ENCODE measurements around the gene PKHD1.
"Not testable (repeated sequence)": the region's sequence is repeated elsewhere in the genome, so short reads cannot be mapped to it uniquely, and the experiment has no call there.

Gene PKHD1

GRCh38 chr6:51983564-51983963 lies 103.8 kb downstream of the PKHD1 start:
- DNase-seq = no peak

- DNase-seq = not testable (repeated sequence)
Observed at GRCh38 chr6:51982695-51983094, 104.7 kb downstream of the PKHD1 start.

GRCh38 chr6:51976374-51976773 lies 111.0 kb downstream of the PKHD1 start:
- DNase-seq = no peak

- no peak for DNase-seq
Observed at GRCh38 chr6:51972659-51973058, 114.8 kb downstream of the PKHD1 start.

- no peak for DNase-seq
Observed at GRCh38 chr6:51968265-51968664, 119.1 kb downstream of the PKHD1 start.

- DNase-seq = no peak
Observed at GRCh38 chr6:51965222-51965801, 122.1 kb downstream of the PKHD1 start.

- no peak for DNase-seq
Observed at GRCh38 chr6:51963980-51964379, 123.4 kb downstream of the PKHD1 start.

GRCh38 chr6:51962354-51962753 lies 125.1 kb downstream of the PKHD1 start:
- no peak for DNase-seq

GRCh38 chr6:51960419-51960818 lies 127.0 kb downstream of the PKHD1 start:
- no peak for DNase-seq

DNA sequence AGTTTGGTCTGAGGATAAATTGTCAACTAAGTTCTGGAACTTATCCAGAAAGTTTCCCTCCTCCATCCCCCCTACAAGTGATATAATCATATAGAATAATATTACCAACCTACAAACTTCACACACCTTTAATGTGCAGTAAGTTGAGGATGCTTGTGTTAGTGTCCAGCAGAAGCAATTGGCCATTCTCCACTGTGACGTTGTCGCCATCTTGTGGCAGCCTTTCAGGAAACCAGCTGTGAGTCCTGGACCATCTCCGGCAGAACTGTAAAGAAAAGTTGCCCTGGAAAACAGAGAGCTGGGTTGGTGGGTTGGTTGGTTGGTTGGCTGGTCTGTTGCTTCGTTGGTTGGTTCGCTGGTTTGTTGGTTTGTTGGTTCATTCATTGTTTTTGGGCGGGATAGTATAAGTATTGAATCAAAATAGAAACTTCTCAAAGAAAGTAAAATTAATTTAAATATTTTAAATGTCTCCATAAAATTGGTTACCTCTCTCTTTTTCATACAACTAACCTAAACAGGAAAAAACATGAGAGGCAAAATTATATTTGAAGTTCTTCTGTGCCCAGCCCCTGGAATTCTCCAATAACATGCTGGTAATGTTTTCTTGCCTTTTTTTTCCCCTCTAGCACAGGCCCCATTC lies 127.5 kb downstream of the PKHD1 start:
- DNase-seq = peak; percentile 7

DNA sequence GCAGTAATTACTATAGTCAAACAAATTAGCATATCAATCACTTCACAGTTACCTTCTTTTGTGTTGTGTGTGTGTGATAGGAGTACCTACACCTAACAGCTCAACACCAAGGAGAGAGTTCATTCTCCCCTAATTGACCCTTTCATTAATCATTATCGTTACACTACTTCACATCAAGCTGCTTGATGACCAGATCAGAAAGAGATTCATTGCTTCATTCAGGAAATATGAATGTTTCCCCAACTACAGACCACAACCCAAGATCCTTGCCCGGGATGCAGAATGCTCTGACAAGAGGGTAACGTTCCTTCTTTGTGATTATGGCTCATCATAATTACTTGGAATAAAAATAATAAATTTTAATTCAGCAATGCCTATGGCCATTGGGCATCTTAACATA lies 132.7 kb downstream of the PKHD1 start:
- no peak for DNase-seq

DNA sequence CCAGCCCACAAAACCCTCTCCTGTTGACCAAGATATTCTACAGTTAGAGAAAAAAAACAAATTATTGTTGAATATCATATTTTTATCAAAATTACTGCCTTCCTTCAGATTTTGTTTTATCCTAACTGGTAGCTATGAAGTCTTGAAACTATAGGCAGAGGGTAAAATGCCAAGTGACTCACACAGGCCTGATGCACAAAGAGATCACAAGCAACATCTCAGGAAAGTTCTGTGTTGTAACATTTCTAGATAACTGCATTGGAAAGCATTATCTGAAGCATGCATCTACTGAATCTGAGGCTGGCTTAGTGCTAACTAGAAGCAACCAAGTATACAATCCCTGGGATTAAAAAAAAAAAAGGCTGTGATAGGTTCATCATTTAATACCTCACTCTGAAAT lies 134.2 kb downstream of the PKHD1 start:
- DNase-seq = no peak

DNA sequence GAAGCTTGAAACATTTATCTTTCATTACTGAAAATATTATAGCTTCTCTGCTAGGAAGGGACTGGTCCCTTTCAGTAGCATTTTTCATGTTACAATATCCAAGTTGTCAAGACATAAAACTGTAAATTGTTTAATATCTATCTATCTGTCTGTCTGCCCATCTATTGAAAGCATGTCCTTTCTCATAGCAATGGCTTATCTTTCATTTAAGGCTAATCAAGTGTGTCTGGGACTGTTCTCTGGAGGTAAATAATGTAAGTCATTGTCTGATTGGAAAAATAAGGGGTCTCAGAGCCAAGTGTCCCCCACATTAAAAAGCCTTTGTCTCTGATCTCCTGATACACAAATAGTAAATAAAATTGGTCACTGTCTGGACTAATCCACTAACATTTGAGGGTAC lies 135.5 kb downstream of the PKHD1 start:
- no peak for DNase-seq

DNA sequence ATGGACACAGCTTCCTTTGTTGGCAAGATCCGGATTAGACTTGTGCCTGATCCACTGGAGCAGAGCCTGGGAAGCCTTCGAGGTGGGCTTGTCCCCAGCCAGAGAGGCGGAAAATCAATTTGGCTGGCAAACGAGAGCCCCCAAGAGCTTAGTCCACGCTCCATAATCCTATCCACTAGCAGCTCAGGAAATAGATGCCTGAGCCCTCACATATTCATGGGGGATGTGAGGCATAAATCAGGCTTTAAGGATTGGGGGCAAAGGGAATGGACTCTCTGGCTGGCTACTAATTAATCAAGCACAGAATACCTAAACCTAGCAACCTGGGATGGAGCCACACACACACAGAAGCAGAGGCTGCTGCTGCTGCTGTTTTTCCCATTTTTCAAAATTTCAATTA lies 137.9 kb downstream of the PKHD1 start:
- no peak for DNase-seq

- not testable (repeated sequence) for DNase-seq
Observed at GRCh38 chr6:51939695-51940094, 147.7 kb downstream of the PKHD1 start.

DNA sequence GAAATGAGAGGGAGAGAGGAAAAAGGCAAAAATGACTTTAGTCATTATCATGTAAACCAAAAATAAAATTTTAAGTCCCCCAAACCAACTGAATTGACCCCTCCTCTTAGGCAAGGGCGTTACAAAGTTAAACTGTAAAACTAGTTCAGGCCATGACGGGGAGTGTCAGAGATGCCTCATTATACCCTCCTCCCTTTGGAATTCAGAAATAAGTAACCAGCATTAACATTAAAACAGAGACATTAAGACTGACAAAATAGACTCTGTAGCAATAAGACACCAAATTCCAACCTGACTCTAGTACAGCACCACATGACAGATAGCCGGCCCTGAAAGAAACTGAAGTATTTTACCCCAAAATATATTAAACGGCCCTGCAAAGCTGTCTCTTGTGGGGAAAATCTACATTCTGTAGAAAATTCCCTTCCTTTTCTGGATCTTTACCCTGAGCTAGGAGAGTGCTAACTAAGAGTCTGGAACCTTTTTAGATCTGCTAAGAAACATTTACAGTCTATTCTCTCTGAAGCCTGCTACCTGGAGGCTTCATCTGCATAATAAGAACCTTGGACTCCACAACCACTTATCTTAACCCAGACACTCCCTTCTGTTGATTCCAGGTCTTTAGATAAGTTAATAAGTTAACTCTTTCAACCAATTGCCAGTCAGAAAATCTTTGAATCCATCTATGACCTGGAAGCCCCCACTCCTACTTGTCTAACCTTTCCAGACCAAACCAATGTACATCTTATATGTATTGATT lies 150.7 kb downstream of the PKHD1 start:
- DNase-seq = no peak

GRCh38 chr6:51934098-51934497 lies 153.3 kb downstream of the PKHD1 start:
- DNase-seq = no peak

GRCh38 chr6:51932956-51933355 lies 154.5 kb downstream of the PKHD1 start:
- DNase-seq = no peak

DNA sequence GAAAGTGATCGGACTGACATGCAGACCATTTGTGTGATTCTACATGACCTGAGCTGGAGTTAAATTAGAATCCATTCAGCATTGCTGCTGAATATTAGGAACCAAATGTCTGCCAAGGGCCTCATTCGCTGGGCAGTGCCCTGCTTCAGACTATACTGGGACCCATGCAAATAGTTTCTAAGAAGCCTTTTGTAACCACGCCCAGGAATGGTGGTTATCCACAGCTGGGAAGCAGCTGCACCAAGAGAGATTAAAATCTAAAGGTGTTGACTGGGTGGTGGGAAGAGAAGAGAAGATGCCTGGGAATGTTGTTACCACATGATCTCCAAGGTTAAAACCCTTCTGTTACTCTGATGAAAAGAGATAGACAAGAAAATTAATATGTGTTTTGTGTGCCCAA lies 156.8 kb downstream of the PKHD1 start:
- no peak for DNase-seq

- DNase-seq = no peak
Observed at GRCh38 chr6:51929934-51930574, 157.4 kb downstream of the PKHD1 start.

- DNase-seq = no peak
Observed at GRCh38 chr6:51928320-51928719, 159.1 kb downstream of the PKHD1 start.

- DNase-seq = no peak
Observed at GRCh38 chr6:51927450-51927849, 160.0 kb downstream of the PKHD1 start.

GRCh38 chr6:51926125-51926524 lies 161.3 kb downstream of the PKHD1 start:
- no peak for DNase-seq

DNA sequence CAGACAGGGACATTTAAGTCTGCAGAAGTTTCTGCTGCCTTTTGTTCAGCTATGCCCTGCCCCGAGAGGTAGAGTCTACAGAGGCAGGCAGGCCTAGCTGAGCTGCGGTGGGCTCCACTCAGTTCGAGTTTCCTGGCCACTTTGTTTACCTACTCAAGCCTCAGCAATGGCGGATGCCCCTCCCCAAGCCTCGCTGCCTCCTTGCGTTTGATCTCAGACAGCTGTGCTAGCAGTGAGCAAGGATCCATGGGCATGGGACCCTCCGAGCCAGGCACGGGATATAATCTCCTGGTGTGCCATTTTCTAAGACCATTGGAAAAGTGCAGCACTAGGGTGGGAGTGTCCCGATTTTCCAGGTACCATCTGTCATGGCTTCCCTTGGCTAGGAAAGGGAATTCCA lies 164.9 kb downstream of the PKHD1 start:
- not testable (repeated sequence) for DNase-seq
